ENCODE measurements around the gene SLC5A2.

Gene SLC5A2

DNA sequence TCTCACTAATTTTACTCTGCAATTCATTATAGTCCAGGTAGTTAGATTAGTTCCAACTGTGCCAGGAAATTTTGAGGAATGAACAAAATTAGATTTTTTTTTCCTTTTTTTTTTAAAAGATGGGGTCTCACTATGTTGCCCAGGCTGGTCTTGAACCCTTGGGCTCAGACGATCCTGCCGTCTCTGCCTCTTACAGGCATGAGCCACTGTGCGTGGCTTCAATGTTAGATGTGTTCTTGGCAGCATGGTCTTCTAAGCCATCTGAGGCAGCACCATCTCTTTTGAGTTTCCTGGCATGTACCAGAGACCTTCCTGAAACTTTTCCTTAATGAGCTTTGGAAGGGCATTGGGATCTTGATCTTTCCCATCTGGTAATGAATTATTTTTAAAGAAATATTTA, 42.2 kb downstream of the SLC5A2 start:
- TF ChIP-seq, protein P1, sequence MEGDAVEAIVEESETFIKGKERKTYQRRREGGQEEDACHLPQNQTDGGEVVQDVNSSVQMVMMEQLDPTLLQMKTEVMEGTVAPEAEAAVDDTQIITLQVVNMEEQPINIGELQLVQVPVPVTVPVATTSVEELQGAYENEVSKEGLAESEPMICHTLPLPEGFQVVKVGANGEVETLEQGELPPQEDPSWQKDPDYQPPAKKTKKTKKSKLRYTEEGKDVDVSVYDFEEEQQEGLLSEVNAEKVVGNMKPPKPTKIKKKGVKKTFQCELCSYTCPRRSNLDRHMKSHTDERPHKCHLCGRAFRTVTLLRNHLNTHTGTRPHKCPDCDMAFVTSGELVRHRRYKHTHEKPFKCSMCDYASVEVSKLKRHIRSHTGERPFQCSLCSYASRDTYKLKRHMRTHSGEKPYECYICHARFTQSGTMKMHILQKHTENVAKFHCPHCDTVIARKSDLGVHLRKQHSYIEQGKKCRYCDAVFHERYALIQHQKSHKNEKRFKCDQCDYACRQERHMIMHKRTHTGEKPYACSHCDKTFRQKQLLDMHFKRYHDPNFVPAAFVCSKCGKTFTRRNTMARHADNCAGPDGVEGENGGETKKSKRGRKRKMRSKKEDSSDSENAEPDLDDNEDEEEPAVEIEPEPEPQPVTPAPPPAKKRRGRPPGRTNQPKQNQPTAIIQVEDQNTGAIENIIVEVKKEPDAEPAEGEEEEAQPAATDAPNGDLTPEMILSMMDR (IDR thresholded peaks at IDR 0.05; ENCODE audit: low read depth, low read length): no peak
- Histone ChIP-seq H3K27me3 (ENCODE audit: insufficient read depth, low read depth, severe bottlenecking) (peaks cover 88% of the 10 kb centered on the region), H3K9me3 (ENCODE audit: severe bottlenecking) (no peaks in the 10 kb centered on the region), H3K36me3 (no peaks in the 10 kb centered on the region), H3K4me3 (ENCODE audit: low read depth, low read length) (no peak overlapping the region), H3K27ac (no peak overlapping the region)
- no peak for DNase-seq

DNA sequence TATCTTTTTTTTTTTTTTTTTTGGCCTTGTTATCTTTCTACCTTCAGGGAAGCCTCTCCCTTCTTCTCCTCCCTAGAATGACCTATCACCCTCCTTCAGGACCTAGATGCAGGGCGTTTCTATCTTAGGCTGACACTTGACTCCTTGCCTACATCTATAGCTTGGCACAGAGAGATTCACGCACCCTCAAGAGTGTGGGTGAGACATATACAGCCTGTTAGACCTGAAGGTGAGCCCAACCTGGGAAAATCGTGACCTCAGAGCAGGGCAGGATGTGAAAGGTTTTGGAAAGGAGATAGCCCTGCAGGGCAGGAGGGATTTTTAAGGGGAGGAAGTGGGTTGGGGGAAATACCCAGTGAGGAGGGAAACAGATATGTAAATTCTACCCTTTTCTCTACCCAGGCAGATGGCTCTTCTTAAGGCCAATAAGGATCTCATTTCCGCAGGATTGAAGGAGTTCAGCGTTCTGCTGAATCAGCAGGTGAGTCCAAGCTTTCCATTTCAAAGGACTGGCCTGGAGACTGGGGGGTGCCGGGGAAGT, 44.9 kb downstream of the SLC5A2 start, which contains the start of gene AHSP:
TSS of gene AHSP (plus strand) at position 167 of the 541 bp plus-strand sequence. CDS start at position 407, 240 bp downstream.
- no peak within 1 kb of the TSS for H3K27ac ChIP-seq
- H3K36me3 ChIP-seq: no peaks in the 10 kb centered on the region
- no peak for DNase-seq
- no peaks in the 10 kb centered on the region for H3K9me3 ChIP-seq (ENCODE audit: severe bottlenecking)
- TF ChIP-seq, protein P1 (IDR thresholded peaks at IDR 0.05; ENCODE audit: low read depth, low read length): no peak
- H3K4me3 ChIP-seq (ENCODE audit: low read depth, low read length): no peak within 1 kb of the TSS
- H3K27me3 ChIP-seq (ENCODE audit: insufficient read depth, low read depth, severe bottlenecking): peaks cover 86% of the 10 kb centered on the region

DNA sequence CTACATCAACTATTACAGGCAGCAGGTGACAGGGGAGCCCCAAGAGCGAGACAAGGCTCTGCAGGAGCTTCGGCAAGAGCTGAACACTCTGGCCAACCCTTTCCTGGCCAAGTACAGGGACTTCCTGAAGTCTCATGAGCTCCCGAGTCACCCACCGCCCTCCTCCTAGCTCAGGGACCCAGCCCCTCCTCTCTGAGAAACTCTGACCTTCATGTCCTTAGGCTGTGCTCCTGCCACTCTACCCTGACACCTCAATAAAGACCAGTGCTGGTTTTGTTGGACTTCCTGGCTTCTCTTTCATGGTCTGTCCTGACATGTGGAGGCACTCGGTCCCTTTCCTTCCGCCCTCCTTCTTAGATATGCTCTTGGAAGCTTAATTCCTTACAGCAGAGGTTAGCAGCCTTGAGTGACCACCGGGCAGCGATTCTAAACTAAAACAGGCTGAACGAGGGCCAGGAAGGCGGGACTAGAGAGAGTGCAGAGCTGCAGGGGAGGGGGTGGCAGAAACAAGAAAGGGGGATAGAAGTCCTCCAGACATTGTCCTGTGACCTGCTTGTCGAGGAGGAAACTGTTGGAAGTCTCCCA, 45.7 kb downstream of the SLC5A2 start:
- peaks cover 87% of the 10 kb centered on the region for H3K27me3 ChIP-seq (ENCODE audit: insufficient read depth, low read depth, severe bottlenecking)
- H3K36me3 ChIP-seq: no peaks in the 10 kb centered on the region
- no peak for DNase-seq
- no peak overlapping the region for H3K4me3 ChIP-seq (ENCODE audit: low read depth, low read length)
- no peak overlapping the region for H3K27ac ChIP-seq
- H3K9me3 ChIP-seq (ENCODE audit: severe bottlenecking): no peaks in the 10 kb centered on the region
- TF ChIP-seq, protein P1 (IDR thresholded peaks at IDR 0.05; ENCODE audit: low read depth, low read length): no peak

DNA sequence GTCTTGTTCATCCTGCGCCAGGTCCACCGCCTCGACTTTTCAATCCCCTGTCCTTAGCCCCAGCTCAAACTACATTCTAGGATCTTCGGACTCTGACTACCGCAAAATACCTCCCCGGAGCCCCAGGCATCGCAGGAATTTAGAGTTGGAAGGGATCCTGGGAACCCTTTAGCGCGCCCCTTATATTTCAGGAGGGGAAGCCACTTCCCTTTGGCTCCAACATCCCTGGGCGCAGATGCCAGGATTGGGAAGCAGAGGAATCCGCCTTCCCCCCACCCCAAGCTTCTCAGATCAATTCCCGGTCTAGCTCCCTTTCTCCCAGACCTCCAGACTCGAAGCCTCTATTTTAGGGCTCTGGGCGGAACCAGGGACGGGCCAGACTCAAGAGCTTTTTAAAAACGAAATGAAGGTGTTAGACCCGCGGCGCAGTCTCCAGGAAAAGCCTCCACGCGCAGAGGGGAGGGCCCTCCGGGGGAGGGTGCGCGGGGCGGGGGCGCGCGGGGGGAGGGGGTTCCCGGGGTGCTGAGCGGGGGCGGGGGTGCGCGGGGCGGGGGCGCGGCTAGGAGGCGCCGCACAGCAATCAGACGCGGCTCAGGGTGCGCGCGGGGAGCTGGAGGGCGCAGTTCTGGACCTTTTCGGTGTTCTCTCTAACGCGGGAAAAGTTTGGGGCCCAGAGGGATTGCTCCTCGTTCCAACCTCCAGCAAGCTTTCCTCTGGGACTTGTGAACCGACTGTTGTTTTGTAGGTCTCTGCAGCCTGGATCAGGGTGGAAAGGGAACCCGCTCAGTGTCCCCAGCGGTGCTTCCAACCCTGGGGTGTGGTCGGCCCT, 46.4 kb downstream of the SLC5A2 start:
- Histone ChIP-seq H3K27ac (no peak overlapping the region), H3K27me3 (ENCODE audit: insufficient read depth, low read depth, severe bottlenecking) (peaks cover 92% of the 10 kb centered on the region), H3K9me3 (ENCODE audit: severe bottlenecking) (no peaks in the 10 kb centered on the region), H3K36me3 (no peaks in the 10 kb centered on the region), H3K4me3 (ENCODE audit: low read depth, low read length) (no peak overlapping the region)
- DNase-seq: no peak
- TF ChIP-seq, protein P1 (IDR thresholded peaks at IDR 0.05; ENCODE audit: low read depth, low read length): no peak

DNA sequence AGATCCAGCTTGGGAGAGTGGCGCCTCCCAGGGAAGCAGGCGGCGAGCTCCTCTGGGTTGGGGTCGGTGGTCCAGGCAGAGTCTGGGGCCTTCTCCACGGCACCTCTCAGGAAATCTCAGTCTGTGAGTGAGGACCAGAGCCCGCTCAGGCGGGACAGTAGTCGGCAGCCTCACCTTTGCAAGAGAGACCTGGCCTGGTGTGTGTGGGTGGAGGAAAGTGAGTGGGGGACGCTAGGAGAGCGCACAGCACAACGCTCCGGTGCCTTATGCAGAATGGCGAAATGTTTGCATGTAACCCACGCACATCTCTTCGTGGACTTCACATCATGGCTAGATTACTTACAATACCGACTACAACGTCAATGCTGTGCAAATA, 47.0 kb downstream of the SLC5A2 start:
- no peak overlapping the region for H3K4me3 ChIP-seq (ENCODE audit: low read depth, low read length)
- TF ChIP-seq, protein P1 (IDR thresholded peaks at IDR 0.05; ENCODE audit: low read depth, low read length): no peak
- no peak overlapping the region for H3K27ac ChIP-seq
- no peaks in the 10 kb centered on the region for H3K36me3 ChIP-seq
- peaks cover 89% of the 10 kb centered on the region for H3K27me3 ChIP-seq (ENCODE audit: insufficient read depth, low read depth, severe bottlenecking)
- H3K9me3 ChIP-seq (ENCODE audit: severe bottlenecking): no peaks in the 10 kb centered on the region
- DNase-seq: no peak
